Body of pancreas (tissue), 4 donors: ENCODE measurements around the gene FAM234B.

Experiments
- CTCF ChIP-seq, 7 experiments: fragments of 450-650 bp in 4 of 7; fragments of 200-600 bp in 3 of 7; sonication (generic) in 3 of 7; IDR thresholded peaks; one replicate each; pipeline ENCODE4 v1.5.1; 2016 to 2019; ENCODE audit warnings: antibody characterized with exemption in 7 of 7
- POLR2A ChIP-seq, 3 donors: fragments of 450-650 bp; IDR thresholded peaks; one replicate each; pipeline ENCODE4 v1.6.1; 2016; ENCODE audit warnings: antibody characterized with exemption in 3 of 3, mild to moderate bottlenecking in 2 of 3

GRCh38 chr12:12998248-12998647 is 45.9 kb upstream of the FAM234B start:
- TF ChIP-seq POLR2A (IDR thresholded peaks at IDR 0.05), result no peak
- TF ChIP-seq CTCF (IDR thresholded peaks at IDR 0.05), result no peak
